ENCODE measurements around the gene RDH16. TPM values are rescaled to one million over a fixed set of nuclear protein-coding genes. Genes with fewer than 3 reads are reported as not detected.
"Not testable (repeated sequence)": the region's sequence is repeated elsewhere in the genome, so short reads cannot be mapped to it uniquely, and the experiment has no call there.

Gene RDH16
- total and polyA plus RNA-seq, 7 experiments from 2014 or later = 0.19 to 2.0 (median 0.93) TPM

GRCh38 chr12:56948881-56949280 lies 8.5 kb downstream of the RDH16 start:
- CTCF ChIA-PET = no interaction called here
- POLR2A ChIA-PET = no interaction called here

GRCh38 chr12:56948457-56948777 lies 9.0 kb downstream of the RDH16 start:
- no peaks in the 10 kb centered on the region for H3K36me3 ChIP-seq (ENCODE audit: control insufficient read depth in 2 of 3, insufficient read depth in 3 of 3, low read length in 3 of 3)
- Mint-ChIP-seq H3K9me3 (peaks cover 0 to 27% (median 8%) of the 10 kb centered on the region in 11 donors), H3K27me3 (peaks cover 0 to 35% (median 5%) of the 10 kb centered on the region in 5 donors), H3K4me3 (no peak overlapping the region), H3K27ac (no peak overlapping the region), H3K4me1 (no peaks in the 10 kb centered on the region), H3K36me3 (peaks cover 0 to 33% (median 18%) of the 10 kb centered on the region in 5 donors)
- no peak for ATAC-seq
- no peak for DNase-seq
- intact Hi-C loops (cut with micrococcal nuclease) = no loop called here
- no peak overlapping the region for H3K4me3 ChIP-seq (ENCODE audit: low read length)
- H3K9me3 ChIP-seq (ENCODE audit: control insufficient read depth in 2 of 3, low read length in 3 of 3) = no peaks in the 10 kb centered on the region
- CTCF ChIA-PET = no interaction called here
- no peaks in the 10 kb centered on the region for H3K4me1 ChIP-seq (ENCODE audit: control insufficient read depth in 2 of 2, insufficient read depth in 2 of 2, low read length in 2 of 2)
- POLR2A ChIA-PET = no interaction called here
- no peak overlapping the region for H3K27ac ChIP-seq (ENCODE audit: low read depth, low read length)
- H3K27me3 ChIP-seq (ENCODE audit: control insufficient read depth in 2 of 2, insufficient read depth in 2 of 2, low read length in 2 of 2) = no peaks in the 10 kb centered on the region

More at GRCh38 chr12:56948881-56949280, 8.5 kb downstream of the RDH16 start:
- Histone ChIP-seq H3K4me1 (ENCODE audit: control insufficient read depth in 2 of 2, insufficient read depth in 2 of 2, low read length in 2 of 2) (no peaks in the 10 kb centered on the region), H3K4me3 (ENCODE audit: low read length) (no peak overlapping the region), H3K36me3 (ENCODE audit: control insufficient read depth in 2 of 3, insufficient read depth in 3 of 3, low read length in 3 of 3) (no peaks in the 10 kb centered on the region), H3K27ac (ENCODE audit: low read depth, low read length) (no peak overlapping the region), H3K9me3 (ENCODE audit: control insufficient read depth in 2 of 3, low read length in 3 of 3) (no peaks in the 10 kb centered on the region), H3K27me3 (ENCODE audit: control insufficient read depth in 2 of 2, insufficient read depth in 2 of 2, low read length in 2 of 2) (no peaks in the 10 kb centered on the region)
- ATAC-seq = no peak
- Mint-ChIP-seq H3K27me3 (peaks cover 0 to 31% (median 5%) of the 10 kb centered on the region in 5 donors), H3K36me3 (peaks cover 0 to 33% (median 18%) of the 10 kb centered on the region in 5 donors), H3K4me1 (no peaks in the 10 kb centered on the region), H3K27ac (no peak overlapping the region), H3K9me3 (peaks cover 0 to 23% (median 5%) of the 10 kb centered on the region in 11 donors), H3K4me3 (no peak overlapping the region)
- intact Hi-C loops (cut with micrococcal nuclease) = no loop called here
- DNase-seq = no peak

- CTCF ChIA-PET = no interaction called here
- DNase-seq = no peak
- no peaks in the 10 kb centered on the region for H3K4me1 ChIP-seq (ENCODE audit: control insufficient read depth in 2 of 2, insufficient read depth in 2 of 2, low read length in 2 of 2)
- no peak overlapping the region for H3K4me3 Mint-ChIP-seq
- no peaks in the 10 kb centered on the region for H3K27me3 ChIP-seq (ENCODE audit: control insufficient read depth in 2 of 2, insufficient read depth in 2 of 2, low read length in 2 of 2)
- peaks cover 0 to 38% (median 5%) of the 10 kb centered on the region in 5 donors for H3K27me3 Mint-ChIP-seq
- intact Hi-C loops (cut with micrococcal nuclease) = no loop called here
- no peaks in the 10 kb centered on the region for H3K4me1 Mint-ChIP-seq
- H3K36me3 Mint-ChIP-seq = peaks cover 0 to 29% (median 16%) of the 10 kb centered on the region in 5 donors
- H3K27ac ChIP-seq (ENCODE audit: low read depth, low read length) = no peak overlapping the region
- no peak overlapping the region for H3K4me3 ChIP-seq (ENCODE audit: low read length)
- peaks cover 0 to 27% (median 8%) of the 10 kb centered on the region in 11 donors for H3K9me3 Mint-ChIP-seq
- POLR2A ChIA-PET = no interaction called here
- H3K9me3 ChIP-seq (ENCODE audit: control insufficient read depth in 2 of 3, low read length in 3 of 3) = no peaks in the 10 kb centered on the region
- H3K27ac Mint-ChIP-seq = no peak overlapping the region
- no peaks in the 10 kb centered on the region for H3K36me3 ChIP-seq (ENCODE audit: control insufficient read depth in 2 of 3, insufficient read depth in 3 of 3, low read length in 3 of 3)
- ATAC-seq = no peak
These were observed 9.6 kb downstream of the RDH16 start for GRCh38 chr12:56947633-56948456.

- Mint-ChIP-seq H3K9me3 (peaks cover 0 to 28% (median 8%) of the 10 kb centered on the region in 11 donors), H3K4me3 (no peak overlapping the region), H3K27me3 (peaks cover 0 to 44% (median 10%) of the 10 kb centered on the region in 5 donors), H3K4me1 (peaks cover 0 to 8% (median 0%) of the 10 kb centered on the region in 7 donors), H3K36me3 (no peaks in the 10 kb centered on the region), H3K27ac (no peak overlapping the region)
- Histone ChIP-seq H3K9me3 (ENCODE audit: control insufficient read depth in 2 of 3, low read length in 3 of 3) (no peaks in the 10 kb centered on the region), H3K27ac (ENCODE audit: low read depth, low read length) (no peak overlapping the region), H3K36me3 (ENCODE audit: control insufficient read depth in 2 of 3, insufficient read depth in 3 of 3, low read length in 3 of 3) (no peaks in the 10 kb centered on the region), H3K27me3 (ENCODE audit: control insufficient read depth in 2 of 2, insufficient read depth in 2 of 2, low read length in 2 of 2) (no peaks in the 10 kb centered on the region), H3K4me3 (ENCODE audit: low read length) (no peak overlapping the region), H3K4me1 (ENCODE audit: control insufficient read depth in 2 of 2, insufficient read depth in 2 of 2, low read length in 2 of 2) (no peaks in the 10 kb centered on the region)
- intact Hi-C loops (cut with micrococcal nuclease) = no loop called here
- ATAC-seq (no peak), DNase-seq (no peak)
- POLR2A ChIA-PET = no interaction called here
- CTCF ChIA-PET = no interaction called here
These were observed 13.5 kb downstream of the RDH16 start for GRCh38 chr12:56943878-56944277.

- intact Hi-C loops (cut with micrococcal nuclease); H3K27ac ChIP-seq (ENCODE audit: low read depth, low read length); POLR2A ChIA-PET; H3K4me1 ChIP-seq (ENCODE audit: control insufficient read depth in 2 of 2, insufficient read depth in 2 of 2, low read length in 2 of 2); H3K36me3 ChIP-seq (ENCODE audit: control insufficient read depth in 2 of 3, insufficient read depth in 3 of 3, low read length in 3 of 3); CTCF ChIA-PET; H3K4me1 Mint-ChIP-seq; H3K9me3 ChIP-seq (ENCODE audit: control insufficient read depth in 2 of 3, low read length in 3 of 3); H3K4me3 ChIP-seq (ENCODE audit: low read length); H3K27me3 ChIP-seq (ENCODE audit: control insufficient read depth in 2 of 2, insufficient read depth in 2 of 2, low read length in 2 of 2); H3K4me3 Mint-ChIP-seq; ATAC-seq; H3K36me3 Mint-ChIP-seq; DNase-seq: not testable (repeated sequence)
- Mint-ChIP-seq H3K9me3 (peaks cover 0 to 28% (median 8%) of the 10 kb centered on the region in 11 donors), H3K27ac (peak overlapping the region in 1 of 9 donors; percentile 49), H3K27me3 (peaks cover 0 to 44% (median 10%) of the 10 kb centered on the region in 5 donors)
These were observed 14.0 kb downstream of the RDH16 start for GRCh38 chr12:56943374-56943773.

- Mint-ChIP-seq H3K9me3 (peaks cover 0 to 23% (median 5%) of the 10 kb centered on the region in 11 donors), H3K36me3 (no peaks in the 10 kb centered on the region), H3K27ac (no peak overlapping the region), H3K4me3 (no peak overlapping the region), H3K27me3 (peaks cover 4 to 39% (median 10%) of the 10 kb centered on the region in 5 donors), H3K4me1 (peaks cover 0 to 8% (median 0%) of the 10 kb centered on the region in 7 donors)
- DNase-seq (no peak), ATAC-seq (peak; percentile 34)
- H3K4me1 ChIP-seq (ENCODE audit: control insufficient read depth in 2 of 2, insufficient read depth in 2 of 2, low read length in 2 of 2) = no peaks in the 10 kb centered on the region
- no peak overlapping the region for H3K4me3 ChIP-seq (ENCODE audit: low read length)
- H3K9me3 ChIP-seq (ENCODE audit: control insufficient read depth in 2 of 3, low read length in 3 of 3) = no peaks in the 10 kb centered on the region
- no peaks in the 10 kb centered on the region for H3K36me3 ChIP-seq (ENCODE audit: control insufficient read depth in 2 of 3, insufficient read depth in 3 of 3, low read length in 3 of 3)
- intact Hi-C loops (cut with micrococcal nuclease) = no loop called here
- no peak overlapping the region for H3K27ac ChIP-seq (ENCODE audit: low read depth, low read length)
- ChIA-PET CTCF (no interaction called here), POLR2A (no interaction called here)
- H3K27me3 ChIP-seq (ENCODE audit: control insufficient read depth in 2 of 2, insufficient read depth in 2 of 2, low read length in 2 of 2) = no peaks in the 10 kb centered on the region
These were observed 15.9 kb downstream of the RDH16 start for GRCh38 chr12:56941299-56942017.
